ENCODE results near the gene NMU.
"Not testable (repeated sequence)": the region's sequence is repeated elsewhere in the genome, so short reads cannot be mapped to it uniquely, and the experiment has no call there.

- TF ChIP-seq CTCF, POLR2A (IDR thresholded peaks at IDR 0.05): not testable (repeated sequence)
Observed at GRCh38 chr4:55624063-55624462, 12.0 kb downstream of the NMU start.
